Caco-2 (cell line): ENCODE results near the gene TMEM89. TPM values are rescaled to one million over a fixed set of nuclear protein-coding genes. Genes with fewer than 3 reads are reported as not detected.
A peak's percentile ranks its signal among the peaks of the same experiment; 100 is the strongest.

Experiments
- Bru-seq: library from RNA; stranded (reverse); fragments of 400-500 nt; gene quantifications from one replicate; lab custom pipeline; 2021; lab: Mats Ljungman, UMichigan
- BruChase-seq, 2 experiments: library from RNA; stranded (reverse); fragments of 400-500 nt; gene quantifications; one replicate each; lab custom pipeline; 2021; lab: Mats Ljungman, UMichigan
- BruUV-seq: library from RNA; stranded (reverse); fragments of 400-500 nt; replicated peaks from 2 replicates; lab custom pipeline; 2021; lab: Mats Ljungman, UMichigan
- CTCF ChIA-PET: fragments of 300-600 bp; sonication (Branson Sonifier 250); formaldehyde crosslinking; loops from one replicate; lab custom pipeline; 2022; ENCODE audit warnings: antibody characterized with exemption; lab: Charles Lee
- POLR2A ChIA-PET: fragments of 300-600 bp; sonication (Branson Sonifier 250); formaldehyde crosslinking; loops from one replicate; lab custom pipeline; 2022; ENCODE audit warnings: antibody characterized with exemption; lab: Charles Lee
- DNase-seq, 2 experiments: peaks; one replicate each; pipeline versions ENCODE4 v3.0.0 to v3.0.0-alpha.2; 2020 to 2022
- H3K27me3 ChIP-seq: replicated peaks from 2 replicates; pipeline ENCODE4 v1.6.0; 2011; ENCODE audit warnings: low read length; ENCODE audit not compliant: control insufficient read depth, insufficient read depth
- H3K36me3 ChIP-seq: 2 replicates; pipeline ENCODE4 v1.5.1; 2011; ENCODE audit warnings: low read length; ENCODE audit not compliant: control insufficient read depth, insufficient read depth
- H3K4me1 ChIP-seq: fragments of 250-450 bp; sonication (Bioruptor Pico); 2 replicates; pipeline ENCODE4 v1.5.1; 2020; ENCODE audit warnings: mild to moderate bottlenecking
- H3K4me3 ChIP-seq: 2 replicates; pipeline ENCODE4 v1.5.1; 2011; ENCODE audit warnings: low read depth, mild to moderate bottlenecking, control low read depth, low read length
- H3K9me3 ChIP-seq: fragments of 250-450 bp; sonication (Bioruptor Pico); 2 replicates; pipeline ENCODE4 v1.5.1; 2020; ENCODE audit warnings: mild to moderate bottlenecking, moderate library complexity
- H3K27ac Mint-ChIP-seq: one replicate; pipeline ENCODE4 v1.8.0; 2022; ENCODE audit warnings: mixed read lengths; ENCODE audit not compliant: unreplicated experiment
- H3K27me3 Mint-ChIP-seq: one replicate; pipeline ENCODE4 v1.8.0; 2022; ENCODE audit warnings: mixed read lengths; ENCODE audit not compliant: insufficient read depth, unreplicated experiment
- H3K36me3 Mint-ChIP-seq: one replicate; pipeline ENCODE4 v1.8.0; 2022; ENCODE audit warnings: mild to moderate bottlenecking, mixed read lengths; ENCODE audit not compliant: insufficient read depth, unreplicated experiment
- H3K4me1 Mint-ChIP-seq: one replicate; pipeline ENCODE4 v1.8.0; 2022; ENCODE audit warnings: low read depth, mixed read lengths; ENCODE audit not compliant: unreplicated experiment
- H3K4me3 Mint-ChIP-seq: one replicate; pipeline ENCODE4 v1.8.0; 2022; ENCODE audit warnings: mild to moderate bottlenecking, moderate library complexity, mixed read lengths; ENCODE audit not compliant: unreplicated experiment
- H3K9me3 Mint-ChIP-seq: one replicate; pipeline ENCODE4 v1.8.0; 2022; ENCODE audit warnings: mixed read lengths; ENCODE audit not compliant: unreplicated experiment
- intact Hi-C: fragments of 100-400 bp; cut with micrococcal nuclease; formaldehyde crosslinking; loops from one replicate; pipeline ENCODE4 v1.10.0; 2022; ENCODE audit not compliant: unreplicated experiment
- long read RNA-seq: library from polyadenylated mRNA; stranded (forward); transcript quantifications from one replicate; pipeline ENCODE4 v2.0.0, GENCODE V29; 2022
- total RNA-seq: library from RNA; stranded (reverse); gene quantifications from 2 replicates; pipeline ENCODE4 v1.2.3, GENCODE V29; 2022
- TF ChIP-seq, protein P1 (sequence below), 2 experiments: fragments of 200-600 bp in 1 of 2; IDR thresholded peaks; 1 replicate in 1 of 2; 2 replicates in 1 of 2; pipeline versions ENCODE4 v1.5.1 to v1.8.0; 2011 to 2022; ENCODE audit warnings: antibody characterized with exemption in 1 of 2, control low read depth in 1 of 2, inconsistent platforms in 1 of 2, low read depth in 1 of 2, low read length in 1 of 2, mild to moderate bottlenecking in 1 of 2, moderate library complexity in 1 of 2; ENCODE audit not compliant: insufficient read depth in 1 of 2, severe bottlenecking in 1 of 2, unreplicated experiment in 1 of 2

The TMEM89 gene, protein sequence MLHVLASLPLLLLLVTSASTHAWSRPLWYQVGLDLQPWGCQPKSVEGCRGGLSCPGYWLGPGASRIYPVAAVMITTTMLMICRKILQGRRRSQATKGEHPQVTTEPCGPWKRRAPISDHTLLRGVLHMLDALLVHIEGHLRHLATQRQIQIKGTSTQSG
- total RNA-seq (not detected in 2 replicates), Bru-seq, nascent RNA (percentile 30 among the genes with signal in this experiment), BruChase-seq, experiment 1, labeled RNA remaining after a 2-hour chase (not detected), BruChase-seq, experiment 2, labeled RNA remaining after a 6-hour chase (percentile 33 among the genes with signal in this experiment)
- long read RNA-seq: 0 reads

DNA sequence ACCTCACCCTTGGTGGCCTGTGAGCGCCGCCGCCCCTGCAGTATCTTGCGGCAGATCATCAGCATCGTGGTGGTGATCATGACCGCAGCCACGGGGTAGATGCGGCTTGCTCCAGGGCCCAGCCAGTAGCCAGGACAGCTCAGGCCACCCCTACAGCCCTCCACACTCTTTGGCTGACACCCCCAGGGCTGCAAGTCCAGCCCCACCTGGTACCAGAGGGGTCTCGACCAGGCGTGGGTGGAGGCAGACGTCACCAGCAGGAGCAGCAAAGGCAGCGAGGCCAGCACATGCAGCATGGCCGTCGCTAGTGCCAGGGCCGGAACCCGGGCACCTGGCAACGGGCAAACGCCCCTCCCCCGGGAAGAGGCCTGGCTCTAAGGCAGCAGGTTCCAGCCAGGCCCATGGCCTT, at the start of gene TMEM89:
Gene TMEM89, minus strand, starts transcription at position 309 of the 409 bp plus-strand sequence. Its CDS starts 13 bp downstream, at position 296.
- peaks cover 17% of the 10 kb centered on the region for H3K9me3 ChIP-seq
- ChIA-PET CTCF (interaction anchor here (1.0 kb wide), 1 partner anchor 13 kb away, joined by 5 read pairs; no protein-coding TSS in a partner anchor), POLR2A (no interaction called here)
- peaks cover 33% of the 10 kb centered on the region for H3K36me3 Mint-ChIP-seq
- no peaks in the 10 kb centered on the region for H3K27me3 Mint-ChIP-seq
- H3K36me3 ChIP-seq: peaks cover 6% of the 10 kb centered on the region
- peaks cover 9% of the 10 kb centered on the region for H3K9me3 Mint-ChIP-seq
- intact Hi-C loops: no loop called here
- no peak for DNase-seq
- no peaks in the 10 kb centered on the region for H3K27me3 ChIP-seq
- no TSS peak for BruUV-seq
- no peak within 1 kb of the TSS for H3K4me3 Mint-ChIP-seq
- H3K27ac Mint-ChIP-seq: no peak within 1 kb of the TSS
- H3K4me1 ChIP-seq: peaks cover 14% of the 10 kb centered on the region
- TF ChIP-seq, protein P1, sequence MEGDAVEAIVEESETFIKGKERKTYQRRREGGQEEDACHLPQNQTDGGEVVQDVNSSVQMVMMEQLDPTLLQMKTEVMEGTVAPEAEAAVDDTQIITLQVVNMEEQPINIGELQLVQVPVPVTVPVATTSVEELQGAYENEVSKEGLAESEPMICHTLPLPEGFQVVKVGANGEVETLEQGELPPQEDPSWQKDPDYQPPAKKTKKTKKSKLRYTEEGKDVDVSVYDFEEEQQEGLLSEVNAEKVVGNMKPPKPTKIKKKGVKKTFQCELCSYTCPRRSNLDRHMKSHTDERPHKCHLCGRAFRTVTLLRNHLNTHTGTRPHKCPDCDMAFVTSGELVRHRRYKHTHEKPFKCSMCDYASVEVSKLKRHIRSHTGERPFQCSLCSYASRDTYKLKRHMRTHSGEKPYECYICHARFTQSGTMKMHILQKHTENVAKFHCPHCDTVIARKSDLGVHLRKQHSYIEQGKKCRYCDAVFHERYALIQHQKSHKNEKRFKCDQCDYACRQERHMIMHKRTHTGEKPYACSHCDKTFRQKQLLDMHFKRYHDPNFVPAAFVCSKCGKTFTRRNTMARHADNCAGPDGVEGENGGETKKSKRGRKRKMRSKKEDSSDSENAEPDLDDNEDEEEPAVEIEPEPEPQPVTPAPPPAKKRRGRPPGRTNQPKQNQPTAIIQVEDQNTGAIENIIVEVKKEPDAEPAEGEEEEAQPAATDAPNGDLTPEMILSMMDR (IDR thresholded peaks at IDR 0.05; ENCODE audit: insufficient read depth in 1 of 2, low read depth in 1 of 2, low read length in 1 of 2, severe bottlenecking in 1 of 2, unreplicated experiment in 1 of 2): no peak
- no peak within 1 kb of the TSS for H3K4me3 ChIP-seq
- no peaks in the 10 kb centered on the region for H3K4me1 Mint-ChIP-seq

DNA sequence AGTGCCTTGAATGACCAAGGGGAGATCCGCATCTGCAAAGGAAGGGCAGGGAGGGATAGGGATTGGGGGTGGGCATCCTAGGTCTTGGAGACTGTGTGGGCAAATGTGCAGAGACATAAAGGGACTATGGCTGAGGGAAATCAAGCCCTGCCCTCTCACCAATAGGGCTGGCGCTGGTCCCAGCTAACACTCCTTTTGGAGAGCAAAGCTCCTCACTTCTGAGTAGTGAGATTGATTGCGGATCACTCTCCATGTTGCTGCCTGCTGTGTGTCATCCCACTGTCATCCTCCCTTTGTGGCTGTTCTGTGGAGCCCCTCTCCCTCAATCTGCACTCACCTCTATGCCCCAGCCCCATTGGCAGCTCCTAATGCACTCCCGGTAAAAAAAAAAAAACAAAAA, 43.4 kb upstream of the TMEM89 start:
- Mint-ChIP-seq H3K27me3 (no peaks in the 10 kb centered on the region), H3K4me1 (peaks cover 5% of the 10 kb centered on the region), H3K4me3 (no peak overlapping the region), H3K36me3 (peaks cover 71% of the 10 kb centered on the region), H3K9me3 (no peaks in the 10 kb centered on the region), H3K27ac (peak overlapping the region; percentile 99)
- Histone ChIP-seq H3K4me3 (no peak overlapping the region), H3K36me3 (peaks cover 4% of the 10 kb centered on the region), H3K27me3 (no peaks in the 10 kb centered on the region), H3K9me3 (no peaks in the 10 kb centered on the region), H3K4me1 (peaks cover 10% of the 10 kb centered on the region)
- DNase-seq: no peak
- TF ChIP-seq, protein P1 (IDR thresholded peaks at IDR 0.05; ENCODE audit: insufficient read depth in 1 of 2, low read depth in 1 of 2, low read length in 1 of 2, severe bottlenecking in 1 of 2, unreplicated experiment in 1 of 2): no peak
- intact Hi-C loops: loop anchor here (5.0 to 10.0 kb wide), 2 partner anchors 108 to 200 kb away; partner anchors contain the start of gene PFKFB4
- ChIA-PET CTCF (interaction anchor here (0.8 to 0.9 kb wide), 3 partner anchors 9 to 30 kb away, joined by 3 to 5 read pairs (median 4); partner anchors contain the start of gene SLC26A6), POLR2A (interaction anchor here (0.8 to 2.7 kb wide), 2 partner anchors 21 to 191 kb away, joined by 4 to 14 read pairs; partner anchors contain the start of gene NCKIPSD)
- no TSS peak for BruUV-seq

DNA sequence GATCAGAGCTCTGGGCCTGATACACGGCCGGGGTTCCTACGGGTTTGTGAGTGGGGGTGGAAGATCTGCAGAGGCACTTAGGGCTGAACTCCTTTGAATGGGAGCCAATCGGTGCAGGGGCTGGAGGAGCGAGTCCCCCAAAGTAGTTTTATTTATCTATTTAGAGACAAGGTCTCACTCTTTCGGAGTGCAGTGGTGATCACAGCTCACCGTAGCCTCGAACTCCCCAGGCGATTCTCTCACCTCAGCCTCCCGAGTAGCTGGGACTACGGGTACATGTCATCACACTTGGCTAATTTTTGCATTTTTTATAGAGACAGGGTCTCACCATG, 42.7 kb upstream of the TMEM89 start:
- H3K4me3 Mint-ChIP-seq: peak overlapping the region; percentile 93
- no peaks in the 10 kb centered on the region for H3K27me3 Mint-ChIP-seq
- no peak overlapping the region for H3K4me3 ChIP-seq
- H3K27ac Mint-ChIP-seq: peak overlapping the region; percentile 99
- no TSS peak for BruUV-seq
- H3K9me3 Mint-ChIP-seq: no peaks in the 10 kb centered on the region
- POLR2A ChIA-PET: interaction anchor here (0.6 to 2.7 kb wide), 5 partner anchors 10 to 191 kb away, joined by 3 to 14 read pairs (median 4); partner anchors contain the start of genes IP6K2, NCKIPSD and UQCRC1
- no peaks in the 10 kb centered on the region for H3K27me3 ChIP-seq
- H3K4me1 Mint-ChIP-seq: peaks cover 5% of the 10 kb centered on the region
- H3K36me3 ChIP-seq: peaks cover 6% of the 10 kb centered on the region
- intact Hi-C loops: loop anchor here (5.0 to 10.0 kb wide), 2 partner anchors 107 to 199 kb away; partner anchors contain the start of gene PFKFB4
- no peaks in the 10 kb centered on the region for H3K9me3 ChIP-seq
- H3K36me3 Mint-ChIP-seq: peaks cover 76% of the 10 kb centered on the region
- H3K4me1 ChIP-seq: peaks cover 10% of the 10 kb centered on the region
- DNase-seq: no peak
- TF ChIP-seq, protein P1 (IDR thresholded peaks at IDR 0.05; ENCODE audit: insufficient read depth in 1 of 2, low read depth in 1 of 2, low read length in 1 of 2, severe bottlenecking in 1 of 2, unreplicated experiment in 1 of 2): no peak
- CTCF ChIA-PET: interaction anchor here (0.7 to 1.6 kb wide), 6 partner anchors 9 to 160 kb away, joined by 3 to 5 read pairs (median 4); partner anchors contain the start of gene SLC26A6
